T1000 (cell line): Measurements from ENCODE around the gene PRUNE2.
"Not testable (repeated sequence)": the region's sequence is repeated elsewhere in the genome, so short reads cannot be mapped to it uniquely, and the experiment has no call there.

ENCODE experiments used
- DNase-seq: peaks from one replicate; lab custom pipeline; 2025; ENCODE audit warnings: mixed read lengths; lab: John Stamatoyannopoulos, UW

The PRUNE2 gene

DNA sequence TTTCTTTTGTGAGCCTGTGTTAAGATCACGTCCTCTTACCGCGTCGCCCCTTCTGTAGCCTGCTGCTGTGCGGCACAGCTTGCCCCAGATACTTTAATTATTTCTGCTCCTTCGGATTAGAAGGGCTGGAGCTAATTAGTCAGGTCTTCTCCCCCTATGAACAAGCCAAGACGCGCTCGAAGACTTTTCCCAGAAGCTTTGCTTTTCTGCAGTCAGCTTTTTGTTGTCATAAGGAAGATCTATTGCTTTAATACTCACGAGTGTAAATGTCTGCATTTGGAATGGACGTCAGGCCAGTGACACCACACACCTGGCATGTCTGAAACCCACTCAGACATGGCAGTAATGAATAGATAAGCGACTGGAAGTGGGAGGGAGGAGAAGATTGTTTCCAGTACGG lies 37.0 kb downstream of the PRUNE2 start:
- no peak for DNase-seq

DNA sequence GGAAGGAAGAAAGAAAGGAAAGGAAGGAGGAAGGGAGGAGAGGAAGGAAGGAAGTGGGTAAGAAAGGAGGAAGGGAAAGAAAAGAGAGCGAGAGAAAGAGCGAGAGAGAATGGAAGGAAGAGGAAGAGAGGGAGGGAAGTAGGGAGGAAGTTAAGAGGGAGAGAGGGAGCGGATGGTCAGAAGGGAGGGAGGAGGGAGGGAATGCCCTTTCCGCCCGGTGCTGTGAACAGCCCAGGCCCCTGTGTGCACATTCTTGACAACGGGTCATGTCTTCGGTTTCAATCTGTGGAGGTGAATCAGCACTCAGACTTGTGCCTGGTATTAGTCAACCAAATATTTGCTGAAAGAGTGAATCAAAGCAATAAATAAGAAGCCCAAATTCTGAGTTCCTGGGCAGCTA lies 39.2 kb downstream of the PRUNE2 start:
- DNase-seq: peak; percentile 63

DNA sequence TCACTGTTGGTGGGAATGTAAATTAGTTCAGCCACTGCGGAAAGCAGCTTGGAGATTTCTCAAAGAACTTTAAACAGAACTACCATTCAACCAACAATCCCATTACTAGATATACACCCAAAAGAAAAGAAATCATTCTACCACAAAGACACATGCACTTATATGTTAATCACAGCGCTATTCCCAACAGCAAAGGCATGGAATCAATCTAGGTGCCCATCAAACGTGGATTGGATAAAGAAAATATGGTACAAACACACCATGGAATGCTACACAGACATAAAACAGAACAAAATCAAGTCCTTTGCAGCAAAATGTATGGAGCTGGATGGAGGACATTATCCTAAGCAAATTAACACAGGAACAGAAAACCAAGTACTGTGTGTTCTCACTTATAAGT lies 42.1 kb downstream of the PRUNE2 start:
- DNase-seq: no peak

DNA sequence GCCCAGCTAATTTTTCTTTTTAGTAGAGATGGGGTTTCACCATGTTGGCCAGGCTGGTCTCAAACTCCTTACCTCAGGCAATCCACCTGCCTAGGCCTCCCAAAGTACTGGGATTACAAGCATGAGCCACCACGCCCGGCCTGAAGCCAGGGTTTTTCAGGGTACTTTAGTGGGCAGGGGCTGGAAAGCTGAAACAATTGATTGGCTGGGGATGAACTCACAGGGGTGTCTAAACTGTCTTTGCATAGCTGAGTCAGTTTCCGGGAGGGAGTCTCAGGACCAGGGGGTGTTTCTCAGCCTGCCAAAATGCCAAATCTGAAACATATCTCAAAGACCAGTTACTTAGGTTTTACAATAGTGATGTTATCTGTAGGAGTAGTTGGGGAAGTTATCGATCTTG lies 46.1 kb downstream of the PRUNE2 start:
- no peak for DNase-seq

DNA sequence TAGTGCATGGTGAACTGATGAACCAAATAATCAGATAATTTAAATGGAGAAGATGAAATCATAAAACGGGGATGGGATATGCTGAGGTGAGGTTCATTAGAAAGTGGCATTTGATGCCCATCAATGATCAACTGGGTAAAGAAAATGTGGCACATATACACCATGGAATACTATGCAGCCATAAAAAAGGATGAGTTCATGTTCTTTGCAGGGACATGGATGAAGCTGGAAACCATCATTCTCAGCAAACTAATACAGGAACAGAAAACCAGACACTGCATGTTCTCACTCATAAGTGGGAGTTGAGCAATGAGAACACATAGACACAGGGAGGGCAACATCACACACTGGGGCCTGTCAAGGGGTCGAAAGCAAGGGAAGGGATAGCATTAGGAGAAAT lies 47.7 kb downstream of the PRUNE2 start:
- not testable (repeated sequence) for DNase-seq

DNA sequence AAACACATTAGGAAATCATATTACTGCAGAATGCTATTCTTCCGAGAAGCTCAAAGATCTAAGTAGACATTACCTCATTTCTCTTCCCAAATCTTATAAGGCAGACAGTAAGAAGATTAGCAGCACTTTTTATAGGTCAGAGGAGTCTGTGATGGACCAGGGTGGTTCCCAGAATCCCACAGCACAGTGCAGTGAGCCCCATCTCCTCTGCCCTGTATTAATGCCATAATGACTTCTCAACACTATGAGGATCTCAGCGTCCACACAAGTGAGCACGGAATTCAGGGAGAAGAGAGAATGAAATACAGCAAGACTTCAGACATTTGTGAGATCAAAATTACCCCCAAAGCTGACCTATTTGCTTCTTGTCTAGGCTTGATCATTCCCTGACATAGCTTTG lies 49.9 kb downstream of the PRUNE2 start:
- DNase-seq: no peak

DNA sequence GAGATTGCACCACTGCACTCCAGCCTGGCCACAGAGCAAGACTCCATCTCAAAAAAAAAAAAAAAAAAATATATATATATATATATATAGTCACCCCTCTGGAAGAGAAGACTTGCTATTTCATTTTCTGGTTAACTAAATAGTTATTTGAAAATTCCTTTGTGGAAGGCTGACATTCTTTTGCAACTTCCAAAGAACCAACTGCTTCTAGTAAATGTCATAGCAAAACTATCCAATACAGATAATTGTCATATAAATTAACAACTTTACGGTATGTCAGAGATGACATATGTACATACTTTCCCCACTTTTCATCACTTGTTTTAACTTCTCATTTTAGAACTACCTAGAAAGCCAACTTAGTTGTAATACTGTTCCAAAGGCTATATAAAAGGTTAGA lies 50.9 kb downstream of the PRUNE2 start:
- DNase-seq: no peak

DNA sequence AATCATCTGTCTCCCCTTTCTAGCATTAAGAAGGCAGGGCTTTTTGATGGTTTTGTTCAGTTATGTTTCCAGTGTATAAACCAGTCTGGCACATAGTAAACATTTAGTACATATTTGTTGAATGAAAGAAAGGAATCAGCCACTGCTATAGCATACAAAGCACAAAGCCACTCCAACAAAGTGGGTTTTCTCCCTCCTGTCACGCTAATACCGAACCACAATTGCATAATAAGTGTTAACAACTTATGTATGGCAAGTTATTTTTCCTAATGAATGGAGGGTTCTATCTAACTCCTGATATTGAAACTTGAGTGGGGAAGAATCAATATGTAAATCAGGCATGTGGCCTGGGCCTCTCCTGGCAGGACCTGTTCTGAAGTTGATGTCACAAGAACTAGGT lies 53.9 kb downstream of the PRUNE2 start:
- no peak for DNase-seq

DNA sequence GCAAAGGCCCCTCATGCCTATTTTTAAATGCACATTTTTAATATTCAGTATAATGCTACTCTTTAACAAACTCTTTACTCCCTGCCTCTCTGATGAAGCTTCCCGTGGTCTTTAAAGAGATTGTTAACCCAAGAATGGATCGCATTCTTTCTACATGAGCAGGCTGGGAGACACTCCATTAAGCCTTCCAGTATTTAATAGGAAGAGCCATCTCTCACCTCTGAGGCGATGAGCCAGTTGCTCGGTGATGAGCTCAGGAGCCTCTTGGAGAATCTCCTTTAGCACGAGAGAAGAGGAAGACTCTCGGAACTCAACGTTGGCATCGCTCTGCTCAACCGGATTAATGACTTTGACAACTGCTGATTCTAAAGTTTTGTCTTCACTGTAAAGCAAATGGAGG lies 59.6 kb downstream of the PRUNE2 start:
- no peak for DNase-seq

DNA sequence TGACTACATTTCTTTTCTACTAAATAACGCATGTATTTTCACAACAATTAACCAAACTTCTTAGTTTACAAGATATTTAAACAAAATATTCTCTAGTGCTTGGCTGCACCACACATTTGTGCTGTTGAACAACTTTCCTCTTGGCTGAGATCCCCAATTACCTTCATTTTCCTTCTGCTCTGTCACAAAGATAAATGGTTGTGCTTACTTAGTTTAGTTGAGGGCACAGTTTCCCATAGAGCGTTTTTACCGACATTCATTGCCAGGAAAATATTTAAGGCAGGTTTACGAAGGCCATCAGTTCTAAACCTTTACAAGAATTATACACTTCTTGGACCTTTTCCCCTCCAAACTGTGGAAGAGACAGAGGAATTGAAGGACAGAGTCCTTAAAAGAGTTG lies 60.7 kb downstream of the PRUNE2 start:
- no peak for DNase-seq

DNA sequence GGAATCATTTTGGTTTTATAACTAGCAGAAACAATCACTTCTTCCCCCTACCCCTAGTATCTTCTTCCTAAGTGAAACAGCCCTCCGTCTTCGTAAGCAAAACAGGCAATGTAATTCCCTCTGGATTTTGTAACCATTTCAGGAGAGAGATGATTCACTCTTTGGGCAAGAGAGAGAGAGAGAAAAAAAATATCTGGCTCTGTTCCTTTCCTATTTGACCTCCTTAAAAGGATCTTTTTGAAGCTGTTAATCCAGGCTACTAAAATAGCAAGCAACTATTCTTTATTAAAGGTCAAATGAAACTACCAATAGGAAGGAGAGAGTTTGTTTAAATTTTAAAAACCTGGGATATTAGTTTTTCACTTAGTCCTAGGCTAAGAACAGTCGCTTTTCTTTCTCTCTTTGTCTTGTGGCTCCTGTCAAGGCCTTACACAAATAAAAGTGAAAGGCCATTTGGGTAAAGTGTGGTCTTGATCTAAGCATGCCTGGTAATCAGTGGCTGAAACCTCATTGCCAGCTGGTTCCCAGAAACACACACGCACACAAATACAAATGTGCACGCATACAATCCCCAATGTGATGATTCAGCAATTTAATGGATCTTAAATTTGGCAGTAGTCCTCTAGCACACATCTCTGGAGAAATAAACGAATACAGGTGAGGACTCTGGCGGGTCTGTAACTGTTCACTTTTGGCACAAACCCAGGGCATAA lies 70.2 kb downstream of the PRUNE2 start:
- DNase-seq: no peak

DNA sequence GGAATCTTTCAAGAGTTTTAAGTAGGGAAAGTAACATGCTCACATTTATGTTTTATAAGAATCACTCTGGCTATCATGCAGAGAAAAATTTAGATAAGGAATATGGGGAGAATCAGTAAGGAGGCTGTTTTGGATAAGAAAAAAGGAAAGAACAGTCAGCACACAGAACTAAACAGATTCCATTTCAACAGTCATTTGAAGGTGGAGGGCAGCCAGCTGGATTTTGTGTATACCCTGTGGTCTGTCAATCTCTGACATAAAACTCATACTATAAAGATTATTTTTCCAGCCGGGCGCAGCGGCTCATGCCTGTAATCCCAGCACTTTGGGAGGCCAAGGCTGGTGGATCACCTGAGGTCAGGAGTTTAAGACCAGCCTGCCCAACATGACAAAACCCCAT lies 77.5 kb downstream of the PRUNE2 start:
- no peak for DNase-seq

DNA sequence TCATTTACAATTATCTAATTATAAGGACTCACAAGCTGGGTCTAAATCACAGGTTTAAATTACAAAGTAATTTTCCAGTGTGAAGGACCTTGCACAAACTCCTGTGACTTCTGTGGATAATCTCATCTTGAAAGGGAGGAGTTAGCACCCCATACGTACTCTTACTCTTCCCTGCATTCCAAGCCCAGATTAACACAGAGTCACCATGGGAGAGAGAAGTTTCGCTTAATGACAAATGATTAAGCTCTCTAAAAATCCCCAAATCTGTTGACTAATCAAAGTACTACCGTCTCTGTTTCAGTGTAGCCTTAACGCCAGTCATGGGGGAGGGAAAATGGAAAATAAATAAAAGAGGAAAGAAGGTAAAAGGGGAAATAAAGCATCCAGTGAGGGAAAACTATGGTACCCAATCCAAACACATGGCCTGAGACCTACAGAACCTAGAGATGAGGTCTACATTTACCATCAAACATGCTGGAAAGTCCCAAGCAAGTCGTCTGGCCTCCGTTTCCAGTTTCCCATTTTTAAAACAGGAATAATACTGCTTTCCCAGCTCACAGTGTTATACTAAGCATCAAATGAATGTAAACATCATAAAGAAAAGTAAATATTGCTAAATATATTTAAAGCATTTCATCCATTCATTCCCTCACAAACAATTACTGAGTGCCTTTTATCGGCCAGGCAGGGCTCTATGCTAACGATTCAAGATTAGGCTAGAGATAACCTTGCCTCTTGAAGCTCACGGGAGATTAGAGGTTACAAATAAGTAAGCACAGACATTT lies 78.4 kb downstream of the PRUNE2 start:
- DNase-seq: no peak

DNA sequence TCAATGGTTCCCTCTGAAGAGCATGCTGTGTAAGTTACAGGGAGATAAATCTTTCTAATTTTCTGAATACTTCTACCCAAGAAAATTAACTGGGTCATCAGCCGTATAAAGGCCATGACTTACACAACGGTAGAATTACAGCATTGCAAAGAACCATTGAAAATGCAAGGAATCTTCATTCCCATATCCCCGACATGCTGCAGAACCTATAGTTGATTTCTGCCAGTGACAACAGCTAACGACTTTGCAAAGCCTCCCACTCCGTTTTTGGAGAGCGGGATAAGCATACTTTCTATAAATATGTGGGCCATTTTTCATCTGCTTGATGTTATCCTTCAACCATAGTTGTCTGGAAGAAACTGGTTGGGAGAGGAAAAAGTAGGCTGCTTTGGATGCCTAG lies 85.5 kb downstream of the PRUNE2 start:
- DNase-seq: no peak

DNA sequence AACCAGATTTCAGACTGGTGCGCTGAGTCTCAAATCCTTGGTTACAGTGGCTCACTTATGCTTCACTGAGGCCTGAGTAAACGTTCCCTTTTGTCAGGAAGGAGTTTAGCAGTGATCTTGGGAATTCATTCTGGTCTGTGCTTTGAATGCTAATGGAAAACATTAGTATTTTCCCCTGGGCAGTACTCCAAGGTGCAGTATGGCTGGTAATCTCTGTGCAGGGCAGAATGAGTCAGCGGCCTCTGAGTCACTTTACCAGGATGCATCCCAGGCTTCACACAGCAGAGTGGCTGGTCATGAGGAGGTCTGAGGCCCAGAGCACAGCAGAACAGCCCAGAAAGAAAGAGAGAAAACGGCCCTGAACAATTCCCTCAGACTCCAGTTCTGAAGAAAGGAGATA lies 87.6 kb downstream of the PRUNE2 start:
- DNase-seq: peak; percentile 82

DNA sequence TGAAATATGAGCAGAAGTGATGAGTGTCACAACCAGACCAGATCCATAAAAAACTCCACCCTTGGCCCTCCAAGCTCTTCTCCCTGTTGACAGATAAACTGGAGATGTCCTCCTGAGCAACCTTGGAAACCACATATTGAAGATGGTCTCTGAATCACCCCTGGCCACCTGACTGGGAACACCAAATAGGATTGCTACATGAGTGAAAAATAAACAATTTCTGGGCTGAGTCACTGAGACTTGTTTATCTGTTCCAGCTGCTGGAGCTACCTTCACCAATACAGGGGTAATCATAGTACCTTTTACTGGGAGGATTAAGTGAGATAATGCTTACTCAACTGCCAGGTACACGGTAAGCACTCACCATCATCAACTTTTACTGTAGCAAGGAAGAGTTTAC lies 88.4 kb downstream of the PRUNE2 start:
- DNase-seq: peak; percentile 60

DNA sequence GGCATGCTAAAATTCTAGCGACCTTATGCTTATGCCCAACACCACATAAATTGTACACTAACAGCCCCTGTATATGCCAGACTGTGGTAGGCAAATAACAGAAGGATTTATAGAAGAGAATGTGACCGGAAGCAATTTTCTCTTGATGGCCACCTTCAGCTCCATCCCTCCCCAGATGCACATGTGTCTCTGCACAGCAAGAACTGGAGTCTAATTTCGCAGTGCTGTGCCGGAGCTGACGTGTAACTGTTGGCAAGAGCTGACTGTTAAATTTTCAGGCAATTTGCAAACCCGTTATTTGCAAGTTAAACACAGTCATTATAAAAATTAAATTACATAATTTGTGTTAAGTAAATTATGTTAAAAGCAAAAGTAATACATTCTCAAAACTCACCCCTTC lies 93.3 kb downstream of the PRUNE2 start:
- DNase-seq: no peak

DNA sequence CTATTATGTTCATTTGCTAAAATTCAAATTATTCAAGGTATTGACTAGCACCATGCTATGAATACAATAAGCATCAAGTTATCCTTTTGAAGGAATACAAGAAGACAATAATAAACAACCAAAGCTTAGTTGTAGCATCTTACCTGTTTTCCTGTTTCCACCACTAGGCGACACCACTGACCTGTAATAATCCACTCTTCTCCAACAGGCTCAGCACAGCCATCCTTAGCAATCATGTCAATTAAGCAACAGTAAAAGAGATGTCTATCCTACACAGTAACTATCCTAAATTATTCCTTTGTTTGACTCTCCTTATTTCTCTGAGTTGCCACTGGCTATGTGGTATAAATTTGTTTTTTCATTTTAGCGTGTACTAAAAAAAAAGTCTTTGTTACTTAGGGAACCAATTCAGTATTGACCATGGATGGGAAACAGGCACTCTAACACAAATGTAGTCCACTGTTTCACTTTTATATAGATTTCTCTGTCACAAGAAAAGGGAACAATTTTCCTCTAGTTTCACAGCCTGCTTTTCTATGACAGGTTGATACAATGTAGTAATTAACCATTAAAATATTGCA lies 95.4 kb downstream of the PRUNE2 start:
- peak; percentile 21 for DNase-seq

DNA sequence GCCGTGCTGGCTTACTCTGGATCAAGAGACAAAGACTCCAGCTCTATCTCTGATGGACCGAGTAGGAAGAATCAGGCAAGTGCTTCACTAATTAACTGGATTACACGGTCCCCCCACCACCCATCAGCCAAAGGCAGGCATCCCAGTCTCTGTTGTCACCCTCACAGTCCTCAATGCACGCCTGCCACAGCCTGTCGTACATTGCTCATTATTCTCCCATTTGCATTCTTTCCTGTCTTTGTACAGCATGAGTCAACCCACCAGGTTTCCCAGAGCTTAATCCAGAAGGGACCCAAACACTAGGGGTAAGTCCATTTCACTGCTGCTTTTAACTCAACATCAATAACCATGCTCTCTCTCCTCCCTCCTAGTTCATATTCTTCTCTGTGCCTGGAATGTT lies 97.3 kb downstream of the PRUNE2 start:
- no peak for DNase-seq

DNA sequence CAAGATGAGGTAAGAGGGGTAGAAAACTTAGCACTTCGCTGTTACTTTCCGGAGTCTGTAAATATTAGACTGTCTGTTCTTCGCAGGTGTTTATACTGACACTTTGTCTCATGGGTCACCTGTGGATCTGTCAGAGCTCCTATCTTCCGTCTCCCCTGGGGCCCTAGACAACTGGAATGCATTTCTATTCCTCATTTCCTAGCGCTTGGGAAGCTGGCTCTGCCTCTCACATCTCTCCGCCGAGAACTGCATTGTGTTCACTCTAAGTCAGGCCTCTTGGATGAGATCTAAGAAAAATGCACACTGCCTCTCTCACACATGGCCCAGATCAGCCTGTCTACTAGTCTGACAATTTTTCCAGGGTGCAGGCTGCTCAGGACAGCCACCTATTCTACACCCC lies 102.2 kb downstream of the PRUNE2 start:
- DNase-seq: no peak

DNA sequence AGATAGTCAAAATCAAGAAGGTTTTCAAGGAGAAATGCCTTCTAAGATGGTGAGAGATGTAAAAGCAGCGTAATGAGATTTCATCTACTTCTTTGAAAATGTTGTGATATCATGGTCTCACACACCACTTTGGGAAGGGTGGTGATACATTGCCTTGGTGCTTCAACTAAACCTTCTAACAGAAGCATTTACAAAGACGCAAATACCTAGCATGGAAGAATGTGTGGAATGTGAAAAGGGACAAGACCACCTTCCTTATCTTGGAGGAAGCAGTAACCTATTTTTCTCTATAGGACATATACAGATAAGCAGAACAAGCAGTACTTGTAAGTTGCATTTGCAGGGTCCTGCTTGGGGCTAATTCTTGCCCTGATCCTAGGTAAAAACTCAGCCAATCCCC lies 102.8 kb downstream of the PRUNE2 start:
- DNase-seq: no peak

DNA sequence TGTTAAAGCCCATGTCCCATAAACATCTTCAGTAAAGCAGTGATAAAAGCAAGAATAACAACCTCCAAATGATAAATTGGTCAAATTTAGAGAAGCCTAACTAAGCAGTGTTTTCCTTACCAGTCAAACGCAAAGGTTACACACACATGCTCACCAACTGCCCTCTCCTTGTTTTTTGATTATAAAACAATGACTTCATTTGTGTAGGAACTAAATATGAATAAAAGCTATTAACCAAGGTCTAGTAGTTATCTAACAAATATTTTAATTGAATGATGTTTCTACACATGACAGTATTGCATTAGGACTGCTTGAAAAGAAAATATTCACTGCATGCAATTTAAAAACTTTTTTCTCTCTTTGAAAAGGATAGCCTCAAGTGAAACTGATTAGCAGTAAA lies 105.0 kb downstream of the PRUNE2 start:
- no peak for DNase-seq

DNA sequence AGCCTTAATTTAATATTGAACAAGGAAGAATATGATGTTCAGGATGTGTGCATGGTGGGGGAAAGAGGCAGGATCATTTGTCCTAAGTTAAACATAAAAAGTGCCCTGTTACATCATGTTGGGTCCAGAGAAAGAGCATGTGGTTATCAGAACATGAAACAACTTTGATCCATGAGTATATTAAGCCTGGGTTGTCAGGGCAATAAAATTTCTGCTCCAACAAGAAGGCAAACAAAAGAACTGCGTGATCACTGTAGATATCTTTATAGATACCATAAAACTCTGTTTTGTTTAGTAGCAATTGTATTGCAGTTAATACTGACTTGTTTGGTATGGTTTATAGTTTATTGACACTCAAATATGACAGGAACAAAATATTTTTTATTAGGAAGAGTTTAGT lies 106.4 kb downstream of the PRUNE2 start:
- DNase-seq: no peak
